ENCODE measurements around the gene FAM177B. TPM values are rescaled to one million over a fixed set of nuclear protein-coding genes. Genes with fewer than 3 reads are reported as not detected.
A peak's percentile ranks its signal among the peaks of the same experiment; 100 is the strongest.

FAM177B gene
- total RNA-seq, 4 donors from 2014 or later: 1.0 to 22.7 TPM; not detected in 2

DNA sequence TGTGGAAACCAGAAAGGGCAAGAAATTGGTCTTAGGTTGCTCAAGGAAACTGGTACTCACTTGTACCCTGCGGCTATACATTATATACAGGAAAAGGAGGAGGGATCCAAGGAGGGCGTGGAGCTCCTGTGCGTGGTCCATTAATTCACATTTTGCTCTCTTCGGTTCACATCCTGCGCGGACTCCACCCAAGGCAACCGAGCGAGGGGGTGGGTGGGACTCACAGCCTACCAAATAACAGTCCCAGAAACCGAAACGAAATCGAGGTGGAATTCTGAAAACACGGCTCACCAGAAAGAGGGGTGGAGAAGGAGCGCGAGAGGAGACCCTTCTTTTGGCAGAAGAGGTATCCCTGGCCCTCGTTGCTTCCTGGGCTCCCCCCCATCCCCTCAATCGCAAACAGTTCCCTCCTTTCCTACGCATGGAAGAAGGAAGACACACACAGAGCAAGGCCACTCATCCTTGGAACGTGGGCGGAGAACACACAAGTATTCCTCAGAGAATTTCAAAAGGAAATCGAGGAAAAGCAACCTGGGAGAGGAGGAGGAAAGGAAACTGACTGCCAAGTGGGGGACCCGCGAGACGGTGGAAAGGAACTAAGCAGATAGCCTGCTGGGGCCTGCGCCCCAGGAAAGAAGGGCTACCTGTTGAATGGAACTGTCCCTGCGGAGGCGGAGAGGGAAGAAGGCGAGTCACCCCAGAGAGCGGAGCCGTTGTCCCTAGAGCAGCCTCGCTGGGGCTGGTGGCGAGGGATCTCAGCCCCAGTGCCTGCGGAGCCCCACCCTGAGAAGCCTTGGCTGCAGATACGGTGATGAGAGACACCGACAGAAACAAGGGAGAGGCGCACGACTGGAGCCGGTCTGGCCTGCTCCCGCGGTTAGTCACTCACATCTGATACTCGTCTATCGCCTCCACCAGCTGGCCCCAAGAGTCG is 25.4 kb upstream of the FAM177B start:
- TF ChIP-seq EP300 (IDR thresholded peaks at IDR 0.05) (peak in 1 of 2 donors; percentile 30), POLR2A (IDR thresholded peaks at IDR 0.05) (no peak)
- TF ChIP-seq, protein P1, sequence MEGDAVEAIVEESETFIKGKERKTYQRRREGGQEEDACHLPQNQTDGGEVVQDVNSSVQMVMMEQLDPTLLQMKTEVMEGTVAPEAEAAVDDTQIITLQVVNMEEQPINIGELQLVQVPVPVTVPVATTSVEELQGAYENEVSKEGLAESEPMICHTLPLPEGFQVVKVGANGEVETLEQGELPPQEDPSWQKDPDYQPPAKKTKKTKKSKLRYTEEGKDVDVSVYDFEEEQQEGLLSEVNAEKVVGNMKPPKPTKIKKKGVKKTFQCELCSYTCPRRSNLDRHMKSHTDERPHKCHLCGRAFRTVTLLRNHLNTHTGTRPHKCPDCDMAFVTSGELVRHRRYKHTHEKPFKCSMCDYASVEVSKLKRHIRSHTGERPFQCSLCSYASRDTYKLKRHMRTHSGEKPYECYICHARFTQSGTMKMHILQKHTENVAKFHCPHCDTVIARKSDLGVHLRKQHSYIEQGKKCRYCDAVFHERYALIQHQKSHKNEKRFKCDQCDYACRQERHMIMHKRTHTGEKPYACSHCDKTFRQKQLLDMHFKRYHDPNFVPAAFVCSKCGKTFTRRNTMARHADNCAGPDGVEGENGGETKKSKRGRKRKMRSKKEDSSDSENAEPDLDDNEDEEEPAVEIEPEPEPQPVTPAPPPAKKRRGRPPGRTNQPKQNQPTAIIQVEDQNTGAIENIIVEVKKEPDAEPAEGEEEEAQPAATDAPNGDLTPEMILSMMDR (IDR thresholded peaks at IDR 0.05): no peak
- peaks cover 0 to 21% (median 2%) of the 10 kb centered on the region in 3 donors for H3K36me3 ChIP-seq
- peaks cover 0 to 64% (median 27%) of the 10 kb centered on the region in 4 donors for H3K4me1 ChIP-seq
- peak overlapping the region; percentile 57 to 90 (median 87) for H3K4me3 ChIP-seq
- H3K9me3 ChIP-seq: no peaks in the 10 kb centered on the region
- no peaks in the 10 kb centered on the region for H3K27me3 ChIP-seq
- WGBS, 2 donors: 0 to 1% methylated on average over 29 to 41 of the region's 42 CpGs
- peak; percentile 30 to 51 for DNase-seq (ENCODE audit: low spot score in 2 of 2)
- peak overlapping the region; percentile 95 to 98 (median 96) for H3K27ac ChIP-seq

DNA sequence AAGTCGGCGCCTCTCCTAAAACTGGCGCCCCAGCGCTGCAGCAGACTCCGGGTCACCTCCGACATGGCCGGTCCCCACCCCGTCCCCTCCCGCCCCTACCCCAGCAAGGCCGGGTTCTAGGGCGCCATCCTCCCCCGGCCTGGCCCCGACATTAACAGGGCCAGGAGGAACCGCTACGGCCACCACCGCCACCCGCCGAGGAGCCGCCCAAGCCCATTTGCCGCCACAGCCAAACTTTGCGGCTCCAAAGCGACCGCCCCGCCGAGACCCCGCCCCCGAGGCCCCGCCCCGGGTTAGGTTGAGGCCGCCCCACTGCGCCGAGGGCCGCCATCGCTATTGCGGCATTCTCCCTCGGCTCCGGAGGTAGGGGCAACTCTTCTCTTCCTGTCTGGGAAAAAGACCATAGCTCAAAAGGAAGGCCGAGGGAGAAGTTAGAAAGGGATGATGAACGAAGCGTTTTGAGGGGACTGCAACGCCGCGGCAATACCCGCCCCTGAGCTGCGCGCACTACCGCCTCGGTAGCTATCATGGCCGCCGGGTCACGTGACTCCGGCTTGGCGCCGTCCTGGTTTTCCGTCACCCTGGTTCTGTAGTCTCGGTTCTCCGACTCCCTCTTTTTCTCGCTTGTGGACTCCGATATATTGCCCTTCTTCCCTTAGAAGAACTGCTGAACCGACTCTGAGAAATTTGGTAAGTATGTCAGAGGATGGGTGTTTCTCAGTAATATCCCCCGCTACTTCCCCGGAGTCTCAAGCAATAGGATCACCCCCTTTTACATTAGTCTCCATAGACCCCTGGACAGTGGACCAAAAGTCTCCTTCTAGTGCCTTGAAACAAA is 24.5 kb upstream of the FAM177B start, which contains the start of the genes AIDA and BROX:
AIDA (minus strand) TSS at position 239 of the 838 bp plus-strand sequence; CDS start at position 65, 174 bp downstream.
BROX (plus strand) TSS at position 312 of the 838 bp plus-strand sequence. CDS start 3,136 bp downstream, outside the sequence.
- Histone ChIP-seq H3K4me1 (peaks cover 0 to 70% (median 27%) of the 10 kb centered on the region in 4 donors), H3K27me3 (no peaks in the 10 kb centered on the region), H3K36me3 (peaks cover 0 to 25% (median 7%) of the 10 kb centered on the region in 3 donors), H3K4me3 (peak within 1 kb of the TSS; percentile 57 to 90 (median 87)), H3K9me3 (no peaks in the 10 kb centered on the region), H3K27ac (peak within 1 kb of the TSS; percentile 95 to 98 (median 96))
- TF ChIP-seq EP300 (IDR thresholded peaks at IDR 0.05) (peak; percentile 16 to 59), POLR2A (IDR thresholded peaks at IDR 0.05) (peak in 1 of 2 donors; percentile 46)
- TF ChIP-seq, protein P1 (IDR thresholded peaks at IDR 0.05): peak in 1 of 5 experiments; percentile 12
- peak; percentile 90 to 93 for DNase-seq (ENCODE audit: low spot score in 2 of 2)
- WGBS, 2 donors: 0% methylated on average over 40 to 47 of the region's 62 CpGs

DNA sequence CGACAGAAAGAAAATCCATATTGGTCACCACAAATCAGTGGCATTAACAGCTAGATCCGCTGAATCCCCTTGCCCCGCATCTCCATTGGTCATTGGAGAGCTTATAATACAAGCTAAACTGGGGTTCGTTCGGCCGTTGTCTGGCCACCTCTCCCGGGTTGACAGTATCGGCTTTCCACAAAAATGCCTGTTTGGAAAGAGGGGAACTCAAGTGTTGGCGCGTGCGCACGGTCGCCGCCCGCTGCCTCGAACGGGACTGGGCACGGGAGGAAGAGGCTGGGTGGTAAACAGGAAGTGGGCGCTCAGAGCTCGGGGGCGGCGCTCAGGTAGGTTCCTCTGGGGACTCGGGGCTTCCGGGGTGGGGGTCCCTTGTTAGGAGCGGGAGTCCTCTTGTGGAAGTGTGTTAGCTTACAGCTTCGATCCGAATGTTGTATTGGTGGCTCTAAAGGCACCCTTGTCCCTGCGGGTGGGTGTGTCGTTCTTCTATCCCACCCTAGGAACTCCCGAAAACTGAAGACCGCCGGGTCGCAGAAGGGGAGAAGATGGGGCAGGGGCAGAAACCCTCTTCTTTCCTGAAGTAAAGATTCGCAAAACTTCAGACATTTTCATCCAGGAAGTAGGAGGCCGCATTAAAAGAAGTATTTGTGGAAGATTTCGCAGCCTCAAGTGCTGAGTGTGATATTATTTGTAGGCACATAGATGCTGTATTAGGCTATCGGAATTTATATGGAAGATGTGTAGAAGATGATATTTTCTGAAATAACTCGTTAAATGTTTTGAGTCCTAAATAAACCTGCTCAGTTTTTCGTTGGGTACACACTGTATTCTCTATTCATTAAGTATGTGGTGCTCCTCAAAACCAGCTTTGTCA is 23.7 kb upstream of the FAM177B start:
- peaks cover 0 to 31% (median 7%) of the 10 kb centered on the region in 3 donors for H3K36me3 ChIP-seq
- H3K4me3 ChIP-seq: peak overlapping the region; percentile 57 to 90 (median 87)
- peak; percentile 90 to 91 for DNase-seq (ENCODE audit: low spot score in 2 of 2)
- H3K27me3 ChIP-seq: no peaks in the 10 kb centered on the region
- TF ChIP-seq, protein P1 (IDR thresholded peaks at IDR 0.05): peak in 1 of 5 experiments; percentile 7
- peak; percentile 31 to 49 for TF ChIP-seq POLR2A (IDR thresholded peaks at IDR 0.05)
- TF ChIP-seq EP300 (IDR thresholded peaks at IDR 0.05): peak; percentile 61 to 93
- peaks cover 0 to 63% (median 27%) of the 10 kb centered on the region in 4 donors for H3K4me1 ChIP-seq
- H3K9me3 ChIP-seq: no peaks in the 10 kb centered on the region
- WGBS, 2 donors: 0 to 1% methylated on average over 32 to 39 of the region's 39 CpGs
- peak overlapping the region; percentile 95 to 98 (median 96) for H3K27ac ChIP-seq

DNA sequence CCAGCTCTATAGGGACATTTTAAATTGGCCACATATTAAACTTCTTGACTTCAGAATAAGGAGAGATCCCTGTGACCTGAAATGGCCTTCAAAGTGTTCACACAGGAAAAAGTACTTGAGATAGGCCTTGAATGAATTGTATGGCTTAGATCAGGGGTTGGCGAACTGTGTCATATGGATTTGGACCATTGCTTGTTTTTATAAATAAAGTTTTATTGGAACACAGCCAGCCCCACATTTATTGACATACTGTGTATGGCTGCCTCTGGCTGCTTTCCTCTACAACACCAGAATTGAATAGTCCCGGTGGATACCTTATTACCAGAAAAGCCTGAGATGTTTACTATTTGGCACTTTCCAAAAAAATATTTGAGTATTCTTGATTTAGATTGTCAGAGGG is 20.6 kb upstream of the FAM177B start:
- 98 to 99% methylated on average over 2 of the region's 2 CpGs for WGBS, 2 donors
- Histone ChIP-seq H3K27ac (no peak overlapping the region), H3K4me1 (peaks cover 0 to 34% (median 6%) of the 10 kb centered on the region in 4 donors), H3K4me3 (no peak overlapping the region), H3K36me3 (peaks cover 0 to 62% (median 7%) of the 10 kb centered on the region in 3 donors), H3K27me3 (no peaks in the 10 kb centered on the region), H3K9me3 (no peaks in the 10 kb centered on the region)
- DNase-seq (ENCODE audit: low spot score in 2 of 2): no peak
- no peak for TF ChIP-seq POLR2A (IDR thresholded peaks at IDR 0.05)
- TF ChIP-seq, protein P1 (IDR thresholded peaks at IDR 0.05): no peak
- TF ChIP-seq EP300 (IDR thresholded peaks at IDR 0.05): no peak
